GM19099 (cell line): ENCODE measurements around the gene IMPG2.

Source experiments
- POLR2A ChIP-seq: IDR thresholded peaks from 3 replicates; pipeline ENCODE4 v1.6.1; 2011; ENCODE audit warnings: low read depth; ENCODE audit not compliant: insufficient read length; ENCODE audit errors: extremely low read depth

Gene IMPG2

DNA sequence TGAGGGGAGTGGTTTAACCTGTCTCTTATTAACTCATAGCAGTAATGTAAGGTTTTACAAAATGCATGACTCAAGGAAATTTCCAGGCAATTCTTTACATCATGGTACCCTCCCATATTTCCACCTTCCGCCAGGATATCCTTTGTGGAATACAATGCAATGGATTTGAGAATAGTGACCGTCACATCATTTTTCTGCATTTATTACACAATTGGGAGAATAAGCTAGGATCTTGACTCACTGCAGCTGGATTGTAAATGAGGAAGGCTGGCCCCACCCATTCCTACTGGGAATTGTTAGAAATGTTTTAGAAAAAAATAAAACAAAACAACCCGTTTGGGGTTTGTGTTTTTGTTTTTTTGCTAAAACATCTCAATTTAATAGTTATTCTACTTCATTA lies 97.4 kb downstream of the IMPG2 start:
- no peak for TF ChIP-seq POLR2A

DNA sequence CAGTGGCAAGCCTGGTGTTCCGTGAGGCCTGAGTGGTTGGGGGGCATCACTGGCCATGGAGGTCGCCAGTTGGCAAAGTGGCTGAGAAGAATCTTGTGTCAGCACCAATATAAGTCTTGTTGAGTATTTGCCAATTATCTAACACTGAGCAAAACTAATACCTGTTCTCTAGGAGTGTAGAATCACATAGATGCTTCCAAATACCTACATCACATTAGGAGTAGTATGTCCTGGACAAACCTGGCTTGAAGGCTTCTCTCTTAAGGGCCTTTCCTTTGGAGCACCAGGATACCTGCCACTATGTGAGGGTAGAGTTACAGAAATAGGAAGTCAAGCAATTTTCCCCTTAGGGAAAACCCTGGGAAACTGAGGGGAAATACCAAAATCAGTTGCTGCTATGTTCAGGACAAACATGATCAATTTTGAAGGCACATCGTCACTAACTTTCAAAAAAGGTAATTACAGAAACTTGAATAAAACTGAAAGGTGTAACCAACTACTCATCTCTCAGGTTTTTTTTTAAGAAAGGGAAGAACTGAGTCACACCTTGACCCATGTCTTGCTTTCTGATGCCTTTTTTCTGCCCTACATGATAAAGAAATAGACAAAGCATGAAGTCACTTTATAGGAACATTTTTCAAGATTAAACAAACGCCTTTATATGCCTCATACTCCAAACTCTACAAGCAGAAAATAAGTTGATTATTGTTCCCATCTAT lies 100.4 kb downstream of the IMPG2 start:
- TF ChIP-seq POLR2A, result no peak

DNA sequence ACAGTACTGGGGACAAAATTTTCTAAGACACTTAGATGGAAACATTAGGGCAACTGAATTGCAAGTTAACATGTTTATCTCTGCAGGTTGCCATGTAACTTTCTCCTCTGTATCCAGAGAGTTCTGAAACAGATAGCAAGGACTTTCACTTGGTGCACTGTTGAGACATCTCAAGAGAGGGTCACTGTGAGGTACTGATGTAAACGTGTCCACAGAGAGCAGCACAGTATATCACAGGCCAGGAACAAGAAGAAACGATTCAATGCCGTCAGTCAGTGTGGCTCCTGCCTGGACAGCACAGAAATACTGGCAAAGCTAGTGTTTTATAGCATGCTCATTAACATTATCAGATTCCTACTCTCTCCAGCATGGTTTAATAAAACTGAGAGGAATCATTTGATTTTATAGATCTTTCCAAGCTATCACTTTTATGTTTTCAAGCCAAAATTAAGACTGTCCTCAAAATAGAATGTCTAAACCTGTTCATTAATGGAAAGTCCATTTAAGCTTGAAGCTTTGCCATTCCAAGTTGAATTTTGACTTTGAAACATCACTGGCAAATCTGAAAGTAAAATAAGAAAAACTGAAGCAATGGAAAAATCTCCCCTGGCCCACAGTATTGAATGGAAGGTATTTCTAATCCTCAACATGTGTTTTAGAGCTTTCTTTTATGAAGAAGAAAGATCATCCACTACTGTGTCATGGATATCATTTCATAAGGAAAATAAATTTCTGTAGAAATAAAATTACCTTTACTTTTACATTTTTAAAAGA lies 102.7 kb downstream of the IMPG2 start:
- TF ChIP-seq POLR2A, result no peak

DNA sequence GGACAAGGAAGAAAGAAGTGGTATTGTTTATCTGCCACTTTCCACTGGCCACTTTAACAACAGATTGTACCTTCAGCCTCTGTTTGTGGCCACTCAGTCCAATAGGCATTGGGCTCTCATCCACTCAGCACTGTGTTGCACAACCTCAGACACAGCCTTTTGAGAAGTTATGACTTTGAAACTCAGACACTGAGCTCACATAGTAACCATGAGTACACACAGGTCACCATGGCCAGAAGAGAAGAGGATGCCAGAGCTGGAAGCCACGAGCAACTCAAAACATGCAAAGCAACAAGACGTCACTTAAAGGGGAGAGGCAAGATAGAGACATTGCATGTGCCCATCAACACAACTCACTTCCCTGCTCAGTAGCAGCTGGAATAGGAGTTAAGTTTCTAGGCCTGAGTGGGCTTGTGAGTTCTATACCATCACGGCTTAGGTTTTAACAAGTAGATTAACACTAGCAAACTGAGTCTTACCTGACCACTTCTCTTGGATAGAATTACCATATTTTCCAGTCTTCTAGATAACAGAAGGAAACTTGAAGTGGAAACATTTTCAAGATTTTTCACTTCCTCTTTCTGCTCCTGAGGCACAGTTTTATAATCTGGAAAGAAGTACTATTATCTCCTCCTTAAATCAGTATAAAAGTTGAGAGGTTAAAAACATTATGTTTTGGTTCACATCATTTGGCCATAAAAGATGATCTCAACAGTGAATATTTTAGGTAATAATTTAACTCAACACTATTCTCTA lies 103.5 kb downstream of the IMPG2 start:
- TF ChIP-seq POLR2A, result no peak

DNA sequence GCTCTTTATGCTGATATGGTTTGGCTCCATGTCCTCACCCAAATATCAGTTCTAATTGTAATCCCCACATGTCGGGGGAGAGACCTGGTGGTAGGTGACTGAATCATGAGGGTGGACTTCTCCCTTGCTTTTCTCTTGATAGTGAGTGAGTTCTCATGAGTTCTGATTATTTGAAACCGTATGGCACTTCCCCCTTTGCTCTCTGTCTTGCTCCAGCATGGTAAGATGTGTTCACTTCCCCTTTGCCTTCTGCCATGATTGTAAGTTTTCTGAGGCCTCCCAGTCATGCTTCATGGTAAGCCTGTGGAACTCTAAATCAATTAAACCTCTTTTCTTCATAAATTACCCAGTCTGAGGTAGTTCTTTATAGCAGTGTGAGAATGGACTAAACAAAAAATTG lies 107.6 kb downstream of the IMPG2 start:
- no peak for TF ChIP-seq POLR2A

DNA sequence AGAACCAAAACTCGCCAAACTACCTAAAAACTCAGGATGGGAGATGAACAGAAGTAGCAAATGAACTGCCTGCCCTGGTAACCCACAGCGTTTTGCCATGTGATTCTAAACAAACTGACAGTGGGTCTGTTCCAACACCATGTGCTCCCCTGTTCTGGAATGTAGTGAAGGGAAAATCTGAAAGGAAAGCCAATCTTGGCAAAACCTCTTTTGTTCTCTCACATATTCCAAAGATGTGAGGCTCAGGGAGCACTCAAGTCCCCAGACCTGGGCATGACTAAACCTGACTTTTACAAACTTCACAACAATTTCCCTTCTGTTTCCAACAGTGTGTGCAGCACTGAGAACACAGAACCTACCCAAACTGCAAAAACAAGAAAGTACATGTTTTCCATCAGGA lies 116.1 kb downstream of the IMPG2 start:
- no peak for TF ChIP-seq POLR2A

DNA sequence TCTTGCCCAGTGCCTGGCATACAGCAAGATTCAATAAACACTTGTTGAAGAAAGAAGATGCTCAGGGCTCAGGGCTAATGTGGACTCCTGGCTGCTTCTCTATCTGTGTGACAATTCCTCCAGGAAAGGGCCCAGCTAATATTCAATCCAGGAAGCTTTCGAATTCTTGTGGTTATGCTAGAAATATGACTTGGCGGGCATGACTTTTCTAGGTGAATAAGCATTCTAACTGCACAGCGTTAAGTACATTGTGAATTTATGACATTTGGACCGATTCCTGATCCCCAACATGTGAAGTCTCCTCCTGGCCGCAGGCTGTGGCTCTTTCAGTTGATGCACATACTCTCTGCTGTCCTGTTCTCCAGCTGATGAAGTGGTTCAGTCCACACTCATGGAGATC lies 117.0 kb downstream of the IMPG2 start:
- no peak for TF ChIP-seq POLR2A

DNA sequence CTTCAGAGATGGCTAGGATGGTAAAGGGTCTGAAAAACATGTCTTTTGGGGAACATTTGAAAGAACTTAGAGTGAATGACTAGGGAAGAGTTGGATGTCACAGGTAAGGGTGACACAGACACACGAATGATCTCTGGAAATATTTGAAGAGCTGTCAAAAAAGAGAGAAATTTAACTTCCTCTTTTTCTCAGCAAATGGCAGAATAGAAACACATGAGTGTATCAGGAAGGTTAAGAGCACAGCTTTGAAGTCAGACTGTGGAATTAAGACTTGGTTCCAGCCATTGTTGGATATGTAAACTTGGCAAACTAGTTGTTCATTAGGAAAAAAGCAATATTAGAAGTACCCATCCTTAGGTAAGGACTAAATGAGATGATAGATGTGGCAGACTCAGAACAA lies 117.7 kb downstream of the IMPG2 start:
- no peak for TF ChIP-seq POLR2A

DNA sequence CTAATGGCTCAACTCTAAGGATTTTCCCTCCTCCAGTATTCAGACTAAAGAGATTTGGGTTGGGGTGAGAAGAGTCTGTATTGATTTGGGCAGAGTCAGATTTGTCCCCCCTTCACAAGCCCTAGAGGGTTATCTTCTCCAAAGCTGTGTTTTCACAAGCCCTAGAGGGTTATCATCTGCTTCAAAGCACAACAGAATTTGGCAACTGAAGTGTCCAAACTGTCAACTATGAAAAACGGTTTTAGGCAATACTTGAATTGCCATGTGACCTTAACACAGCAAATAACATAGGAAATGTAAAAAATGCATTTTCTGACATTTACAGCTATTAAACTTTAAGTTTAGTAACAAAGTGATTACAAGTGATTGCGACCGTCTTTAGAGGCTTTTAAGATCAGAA lies 119.9 kb downstream of the IMPG2 start:
- no peak for TF ChIP-seq POLR2A

DNA sequence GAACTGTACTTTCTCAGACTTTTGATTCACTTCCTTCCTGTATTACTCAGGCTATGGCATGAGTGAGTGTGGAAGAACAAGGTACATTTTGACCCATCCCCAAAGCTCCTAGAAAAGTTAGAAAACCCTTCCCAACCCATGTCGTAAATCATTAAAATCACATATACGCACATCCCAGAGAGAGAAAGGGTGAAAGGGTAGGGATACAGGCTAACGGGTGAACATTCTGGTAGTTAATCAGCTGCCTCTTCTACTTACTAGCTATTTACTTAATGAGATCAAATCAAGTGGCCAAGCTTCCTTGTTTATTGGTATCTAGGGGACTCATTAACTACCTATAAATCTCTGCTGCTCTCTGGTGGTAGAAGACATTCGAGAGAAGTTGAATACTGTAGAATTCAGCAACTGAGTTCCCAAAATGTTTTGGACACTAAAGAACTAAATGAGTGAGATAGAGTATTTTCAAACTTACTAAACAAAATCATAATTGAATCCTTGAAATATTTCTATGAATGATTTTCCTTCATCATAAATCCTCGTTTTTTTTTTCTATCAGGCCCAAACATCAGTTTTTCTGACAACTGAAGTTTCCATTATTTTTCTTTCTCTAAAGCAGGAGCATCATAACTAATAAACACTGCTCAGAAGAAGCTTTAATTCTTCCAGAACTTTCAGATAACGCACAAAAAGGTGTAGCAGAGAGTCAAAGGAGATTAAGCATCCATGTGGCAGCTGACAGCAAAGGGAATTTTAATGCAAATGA lies 124.2 kb downstream of the IMPG2 start:
- TF ChIP-seq POLR2A, result no peak

DNA sequence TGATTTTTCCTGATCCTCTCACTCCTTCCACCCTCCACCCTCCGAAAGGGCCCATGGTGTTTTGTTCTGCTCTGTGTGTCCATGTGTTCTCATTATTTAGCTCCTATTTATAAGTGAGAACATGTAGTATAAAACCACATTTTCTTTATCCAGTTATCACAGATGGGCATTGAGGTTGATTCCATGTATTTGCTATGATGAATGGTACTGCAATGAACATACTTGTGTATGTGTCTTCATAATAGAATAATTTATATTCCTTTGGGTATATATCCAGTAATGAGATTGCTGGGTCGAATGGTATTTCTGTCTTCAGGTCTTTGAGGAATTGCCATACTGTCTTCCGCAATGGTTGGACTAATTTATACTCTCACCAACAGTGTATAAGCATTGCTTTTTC lies 126.0 kb downstream of the IMPG2 start:
- TF ChIP-seq POLR2A, result no peak

DNA sequence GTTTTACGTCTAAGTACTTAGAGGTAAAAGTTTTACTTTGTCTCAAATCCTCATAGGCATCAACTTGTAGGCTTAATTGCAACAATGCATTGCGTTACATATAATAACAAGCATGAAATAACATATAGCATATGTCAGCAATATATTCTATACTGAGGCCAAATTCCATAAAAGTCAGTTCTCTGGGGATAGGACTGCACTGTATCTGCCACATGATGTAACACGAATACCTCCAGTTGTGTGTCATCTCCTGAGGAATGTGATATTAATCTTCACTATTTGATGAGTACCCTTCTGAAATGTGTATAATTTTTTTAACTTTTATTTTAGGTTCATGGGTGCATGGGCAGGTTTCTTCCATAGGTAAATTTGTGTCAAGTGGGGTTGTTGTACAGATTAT lies 126.4 kb downstream of the IMPG2 start:
- TF ChIP-seq POLR2A, result no peak

DNA sequence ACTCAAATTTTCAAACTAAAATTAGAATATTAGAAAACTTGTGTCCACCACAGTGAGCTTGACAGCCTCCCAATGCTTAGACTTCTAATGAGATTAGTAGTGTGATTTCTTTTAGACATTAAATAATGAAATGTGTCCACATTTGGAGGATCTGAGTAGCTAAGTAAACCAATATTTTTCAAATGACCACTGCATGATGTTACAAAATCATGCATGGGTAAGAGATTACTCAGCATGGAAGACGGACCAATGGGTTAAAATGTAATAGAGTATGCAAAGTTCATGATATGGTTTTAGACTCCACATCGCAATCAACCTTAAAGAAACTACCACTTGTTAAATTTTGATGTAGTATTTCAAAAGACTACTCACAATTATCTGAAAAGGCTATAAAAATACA lies 130.6 kb downstream of the IMPG2 start:
- no peak for TF ChIP-seq POLR2A

DNA sequence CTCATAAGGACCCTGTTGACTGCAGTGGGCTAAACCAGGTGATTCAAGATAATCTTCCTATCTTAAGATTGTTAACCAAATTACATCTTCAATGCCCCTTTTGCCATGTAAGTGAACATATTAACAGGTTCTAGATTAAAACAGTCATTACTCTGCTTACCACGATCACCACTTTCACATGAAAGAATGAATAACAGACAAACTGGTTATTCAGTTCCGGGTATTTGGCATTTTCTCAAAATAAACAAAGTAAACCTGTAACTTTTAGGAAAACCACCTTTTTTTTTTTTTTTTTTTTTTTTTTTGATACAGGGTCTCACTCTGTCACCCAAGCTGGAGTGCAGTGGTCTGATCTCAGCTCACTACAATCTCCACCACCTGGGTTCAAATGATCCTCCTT lies 131.2 kb downstream of the IMPG2 start:
- no peak for TF ChIP-seq POLR2A

DNA sequence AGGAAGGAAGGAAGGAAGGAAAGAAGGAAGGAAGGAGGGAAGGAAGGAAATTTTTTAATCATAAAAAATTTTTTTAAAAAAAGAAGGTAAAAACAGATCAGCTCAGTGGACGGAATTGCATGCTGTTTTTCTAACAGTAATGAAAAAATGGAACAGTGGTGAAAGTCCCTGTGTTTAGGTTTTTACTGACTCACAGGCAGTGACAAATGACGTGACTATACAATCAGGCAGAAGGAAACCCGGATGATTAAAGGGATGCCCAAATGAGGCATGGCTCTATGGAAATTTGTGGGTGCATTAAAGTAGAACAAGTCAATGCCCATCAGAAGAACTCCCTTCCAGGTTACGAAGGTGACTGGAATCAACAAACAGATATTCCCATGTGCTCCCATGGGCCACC lies 135.0 kb downstream of the IMPG2 start:
- no peak for TF ChIP-seq POLR2A
